HEK293T (cell line): ENCODE measurements around the gene ZFR2.
"Not testable (repeated sequence)": the region's sequence is repeated elsewhere in the genome, so short reads cannot be mapped to it uniquely, and the experiment has no call there.

Source experiments
- CTCF ChIA-PET: fragments of 350-600 bp; formaldehyde crosslinking; extraction: SDS; loops from one replicate; lab custom pipeline; 2021; ENCODE audit warnings: antibody characterized with exemption, inconsistent platforms; lab: Yijun Ruan, JAX
- POLR2A ChIA-PET: fragments of 350-600 bp; formaldehyde crosslinking; extraction: SDS; loops from one replicate; lab custom pipeline; 2020; ENCODE audit warnings: antibody characterized with exemption, inconsistent platforms; lab: Yijun Ruan, JAX
- DNase-seq: peaks from one replicate; pipeline ENCODE4 v3.0.0; 2012; ENCODE audit warnings: mixed read lengths; ENCODE audit errors: extremely low spot score
- ARNT ChIP-seq: fragments of 450-650 bp; IDR thresholded peaks from 2 replicates; pipeline ENCODE4 v1.6.1; 2017; ENCODE audit warnings: mild to moderate bottlenecking
- BHLHE40 ChIP-seq: fragments of 450-650 bp; IDR thresholded peaks from 2 replicates; pipeline ENCODE4 v1.6.1; 2016; ENCODE audit warnings: mild to moderate bottlenecking, moderate library complexity, borderline replicate concordance
- CTBP1 ChIP-seq: fragments of 450-650 bp; IDR thresholded peaks from 2 replicates; pipeline ENCODE4 v1.6.1; 2016; ENCODE audit warnings: borderline replicate concordance
- ELF4 ChIP-seq: fragments of 450-650 bp; IDR thresholded peaks from 2 replicates; pipeline ENCODE4 v1.6.1; 2017; ENCODE audit warnings: antibody characterized with exemption
- FOXA1 ChIP-seq: fragments of 450-650 bp; IDR thresholded peaks from 2 replicates; pipeline ENCODE4 v1.6.1; 2016; ENCODE audit warnings: mild to moderate bottlenecking
- FOXK2 ChIP-seq: fragments of 450-650 bp; IDR thresholded peaks from 2 replicates; pipeline ENCODE4 v1.6.1; 2016; ENCODE audit warnings: mild to moderate bottlenecking
- FOXM1 ChIP-seq: fragments of 450-650 bp; IDR thresholded peaks from 2 replicates; pipeline ENCODE4 v1.6.1; 2017; ENCODE audit warnings: mild to moderate bottlenecking, borderline replicate concordance
- HDGF ChIP-seq: fragments of 450-650 bp; IDR thresholded peaks from 2 replicates; pipeline ENCODE4 v1.6.1; 2017; ENCODE audit warnings: antibody characterized with exemption, borderline replicate concordance
- L3MBTL2 ChIP-seq: fragments of 450-650 bp; conservative IDR thresholded peaks from 2 replicates; pipeline ENCODE4 v1.6.1; 2016; ENCODE audit warnings: mild to moderate bottlenecking
- LEF1 ChIP-seq: fragments of 450-650 bp; IDR thresholded peaks from 2 replicates; pipeline ENCODE4 v1.6.1; 2017; ENCODE audit warnings: mild to moderate bottlenecking, borderline replicate concordance
- NFRKB ChIP-seq: fragments of 450-650 bp; IDR thresholded peaks from 2 replicates; pipeline ENCODE4 v1.6.1; 2016; ENCODE audit warnings: mild to moderate bottlenecking, moderate library complexity
- PKNOX1 ChIP-seq: fragments of 450-650 bp; IDR thresholded peaks from 2 replicates; pipeline ENCODE4 v1.6.1; 2016
- SP1 ChIP-seq: fragments of 450-650 bp; IDR thresholded peaks from 2 replicates; pipeline ENCODE4 v1.6.1; 2017
- SUZ12 ChIP-seq: fragments of 450-650 bp; IDR thresholded peaks from 2 replicates; pipeline ENCODE4 v1.6.1; 2016; ENCODE audit warnings: mild to moderate bottlenecking
- TARDBP ChIP-seq: fragments of 450-650 bp; IDR thresholded peaks from 2 replicates; pipeline ENCODE4 v1.6.1; 2016
- ZNF384 ChIP-seq: fragments of 450-650 bp; IDR thresholded peaks from 2 replicates; pipeline ENCODE4 v1.6.1; 2016

Gene ZFR2

GRCh38 chr19:3817761-3818160 lies 51.1 kb downstream of the ZFR2 start:
- no peak for DNase-seq
- CTCF ChIA-PET = interaction anchor here (0.6 kb wide), 2 partner anchors 150 to 286 kb away, joined by 3 to 4 read pairs; no protein-coding TSS in a partner anchor
- no peak for TF ChIP-seq HDGF
- no peak for TF ChIP-seq NFRKB
- no peak for TF ChIP-seq SUZ12
- no peak for TF ChIP-seq SP1
- TF ChIP-seq CTBP1 = no peak
- TF ChIP-seq FOXK2 = no peak
- TF ChIP-seq FOXM1 = no peak
- no peak for TF ChIP-seq BHLHE40
- TF ChIP-seq LEF1 = no peak
- no peak for TF ChIP-seq PKNOX1
- TF ChIP-seq TARDBP = no peak
- POLR2A ChIA-PET = interaction anchor here (1.8 kb wide), 1 partner anchor 55 kb away, joined by 8 read pairs; the partner anchor contains the start of gene MRPL54

DNA sequence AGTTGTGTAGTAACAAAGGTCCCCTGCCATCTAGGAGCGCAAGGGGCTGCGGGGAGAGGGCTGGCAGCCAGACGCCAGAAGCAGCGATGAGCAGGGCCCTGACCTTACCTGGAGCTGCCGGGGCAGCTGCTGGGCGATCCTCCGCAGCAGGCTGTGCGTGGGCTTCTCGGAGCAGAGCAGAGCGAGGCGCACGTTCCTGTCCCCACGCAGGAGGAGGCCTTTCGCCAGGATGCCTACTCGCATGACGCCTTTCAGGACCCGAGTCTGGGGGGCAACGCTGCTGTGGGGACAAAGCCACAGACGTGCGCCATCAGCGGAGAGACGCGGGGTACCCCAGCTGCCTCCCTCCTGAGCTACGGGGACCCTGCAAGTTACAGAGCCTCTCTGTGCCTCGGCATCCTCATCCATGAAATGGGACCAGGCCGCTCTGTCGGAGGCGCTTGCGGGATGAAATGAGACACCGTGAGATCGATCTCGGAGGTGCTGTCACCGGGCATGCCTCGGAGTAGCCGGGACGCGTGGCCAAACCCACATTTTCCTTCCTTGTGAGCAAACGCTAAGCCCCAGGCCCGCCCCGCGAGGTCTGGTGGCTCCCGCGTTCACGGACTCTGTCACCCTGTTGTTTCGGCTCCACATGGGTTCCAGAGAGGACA lies 52.1 kb downstream of the ZFR2 start:
- no peak for TF ChIP-seq L3MBTL2
- TF ChIP-seq BHLHE40 = no peak
- TF ChIP-seq NFRKB = no peak
- no peak for TF ChIP-seq TARDBP
- TF ChIP-seq CTBP1 = no peak
- TF ChIP-seq FOXA1 = no peak
- no peak for TF ChIP-seq PKNOX1
- TF ChIP-seq LEF1 = no peak
- TF ChIP-seq HDGF = no peak
- TF ChIP-seq FOXM1 = no peak
- no peak for TF ChIP-seq SUZ12
- TF ChIP-seq SP1 = no peak
- TF ChIP-seq ELF4 = no peak
- TF ChIP-seq ARNT = no peak
- no peak for TF ChIP-seq ZNF384
- no peak for TF ChIP-seq FOXK2
- ChIA-PET POLR2A (no interaction called here), CTCF (no interaction called here)
- no peak for DNase-seq

DNA sequence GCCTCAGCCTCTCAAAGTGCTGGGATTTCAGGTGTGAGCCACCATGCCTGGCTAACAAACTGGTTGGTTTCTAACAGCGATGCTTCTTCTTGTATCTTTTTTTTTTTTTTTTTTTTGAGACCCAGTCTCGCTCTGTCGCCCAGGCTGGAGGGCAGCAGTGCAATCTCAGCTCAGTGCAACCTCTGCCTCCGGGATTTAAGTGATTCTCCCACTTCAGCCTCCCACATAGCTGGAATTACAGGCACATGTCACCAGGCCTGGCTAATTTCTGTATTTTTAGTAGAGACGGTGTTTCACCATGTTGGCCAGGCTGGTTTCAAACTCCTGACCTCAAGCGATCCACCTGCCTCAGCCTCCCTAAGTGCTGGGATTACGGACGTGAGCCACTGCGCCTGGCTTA lies 52.7 kb downstream of the ZFR2 start:
- CTCF ChIA-PET = interaction anchor here (0.6 kb wide), 1 partner anchor 432 kb away, joined by 4 read pairs; no protein-coding TSS in a partner anchor
- DNase-seq, POLR2A ChIA-PET: not testable (repeated sequence)

GRCh38 chr19:3814648-3815047 lies 54.2 kb downstream of the ZFR2 start:
- TF ChIP-seq SUZ12 (no peak), CTBP1 (no peak), FOXM1 (no peak), NFRKB (no peak), SP1 (no peak), ZNF384 (no peak), ELF4 (no peak), FOXA1 (no peak), TARDBP (no peak), LEF1 (no peak), BHLHE40 (no peak), PKNOX1 (no peak)
- POLR2A ChIA-PET = no interaction called here
- DNase-seq = no peak
- CTCF ChIA-PET = no interaction called here

- DNase-seq = no peak
- CTCF ChIA-PET = interaction anchor here (0.6 kb wide), 1 partner anchor 9 kb away, joined by 3 read pairs; no protein-coding TSS in a partner anchor
- TF ChIP-seq SP1 (no peak), CTBP1 (no peak), BHLHE40 (no peak), SUZ12 (no peak), PKNOX1 (no peak)
- POLR2A ChIA-PET = no interaction called here
Observed at GRCh38 chr19:3813473-3814392, 55.1 kb downstream of the ZFR2 start.
